Ecto neural progenitor cell (in vitro differentiated cells): Measurements from ENCODE around the gene NUP205.
"Not testable (repeated sequence)": the region's sequence is repeated elsewhere in the genome, so short reads cannot be mapped to it uniquely, and the experiment has no call there.

ENCODE experiments used
- DNase-seq: peaks from one replicate; pipeline ENCODE4 v3.0.0-alpha.2; 2018; ENCODE audit warnings: low spot score

NUP205 gene

GRCh38 chr7:135669774-135670173 is 112.1 kb downstream of the NUP205 start:
- no peak for DNase-seq

DNA sequence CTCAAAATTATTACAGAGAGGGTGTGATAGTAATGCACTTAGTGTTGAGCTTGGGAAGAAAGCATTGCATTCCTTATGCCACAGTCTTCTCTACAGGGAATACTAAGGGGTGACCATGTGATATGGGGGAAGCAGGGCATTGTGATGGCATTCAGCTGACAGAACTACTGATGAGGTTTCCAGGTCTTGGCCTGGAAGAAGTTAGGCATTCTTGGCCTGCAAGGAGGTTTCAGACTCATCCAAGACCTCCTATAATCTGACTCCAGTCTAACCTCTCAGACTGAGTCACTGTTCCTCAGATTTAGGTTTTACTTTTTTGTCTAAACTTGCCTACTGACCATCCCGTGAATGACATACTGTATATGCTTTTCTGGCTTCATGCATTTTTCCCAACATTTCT is 112.5 kb downstream of the NUP205 start:
- DNase-seq = no peak

DNA sequence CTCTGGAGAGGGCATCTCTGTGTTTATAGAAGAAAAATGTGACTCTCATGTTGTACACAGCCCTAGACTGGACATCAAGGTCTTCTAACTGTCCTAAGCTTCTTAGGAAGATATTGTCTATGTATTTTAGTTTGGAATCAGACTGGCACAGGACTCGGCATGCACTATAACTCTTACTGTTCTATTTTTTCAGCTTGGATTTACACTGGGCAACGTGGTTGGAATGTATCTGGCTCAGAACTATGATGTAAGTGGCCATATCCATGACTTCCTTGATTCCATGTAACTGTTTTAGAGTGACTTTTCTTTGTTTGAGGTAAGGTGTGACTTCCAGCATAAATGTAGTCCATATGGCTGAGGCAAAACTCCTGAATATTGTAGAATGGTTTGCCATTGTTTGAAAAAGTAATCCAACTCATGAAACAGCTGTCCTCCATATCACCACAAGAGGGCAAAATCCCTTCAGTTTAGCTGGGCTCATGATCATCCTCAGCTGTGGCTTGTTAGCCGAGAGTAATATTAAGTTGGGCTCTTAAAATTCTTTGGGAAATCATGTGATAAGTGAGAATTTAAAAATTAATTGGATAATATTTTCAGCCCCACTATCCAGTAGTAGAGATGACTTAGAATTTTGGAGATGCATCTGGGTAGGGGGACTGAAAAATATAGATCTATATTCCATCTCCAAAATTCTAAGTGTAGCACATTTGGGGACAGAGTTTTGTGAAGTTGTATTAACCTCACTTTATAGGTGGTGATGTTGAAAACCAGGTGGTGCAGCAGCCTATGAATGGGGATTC is 115.0 kb downstream of the NUP205 start:
- DNase-seq = no peak

DNA sequence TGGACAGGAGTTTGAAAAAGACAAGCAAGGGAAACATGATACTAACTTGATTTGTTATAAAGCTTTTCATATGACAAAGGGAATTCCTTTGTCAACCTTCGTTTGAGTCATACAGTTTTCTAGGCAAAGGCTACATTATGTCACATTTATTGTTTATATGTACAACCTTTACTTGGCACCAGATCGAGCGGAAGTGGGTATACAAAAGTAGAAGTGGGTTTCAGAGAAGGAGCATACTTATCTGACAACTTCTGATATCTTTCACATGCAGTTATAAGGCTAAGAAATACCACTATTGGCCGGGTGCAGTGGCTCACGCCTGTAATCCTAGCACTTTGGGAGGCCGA is 115.6 kb downstream of the NUP205 start:
- DNase-seq = no peak

DNA sequence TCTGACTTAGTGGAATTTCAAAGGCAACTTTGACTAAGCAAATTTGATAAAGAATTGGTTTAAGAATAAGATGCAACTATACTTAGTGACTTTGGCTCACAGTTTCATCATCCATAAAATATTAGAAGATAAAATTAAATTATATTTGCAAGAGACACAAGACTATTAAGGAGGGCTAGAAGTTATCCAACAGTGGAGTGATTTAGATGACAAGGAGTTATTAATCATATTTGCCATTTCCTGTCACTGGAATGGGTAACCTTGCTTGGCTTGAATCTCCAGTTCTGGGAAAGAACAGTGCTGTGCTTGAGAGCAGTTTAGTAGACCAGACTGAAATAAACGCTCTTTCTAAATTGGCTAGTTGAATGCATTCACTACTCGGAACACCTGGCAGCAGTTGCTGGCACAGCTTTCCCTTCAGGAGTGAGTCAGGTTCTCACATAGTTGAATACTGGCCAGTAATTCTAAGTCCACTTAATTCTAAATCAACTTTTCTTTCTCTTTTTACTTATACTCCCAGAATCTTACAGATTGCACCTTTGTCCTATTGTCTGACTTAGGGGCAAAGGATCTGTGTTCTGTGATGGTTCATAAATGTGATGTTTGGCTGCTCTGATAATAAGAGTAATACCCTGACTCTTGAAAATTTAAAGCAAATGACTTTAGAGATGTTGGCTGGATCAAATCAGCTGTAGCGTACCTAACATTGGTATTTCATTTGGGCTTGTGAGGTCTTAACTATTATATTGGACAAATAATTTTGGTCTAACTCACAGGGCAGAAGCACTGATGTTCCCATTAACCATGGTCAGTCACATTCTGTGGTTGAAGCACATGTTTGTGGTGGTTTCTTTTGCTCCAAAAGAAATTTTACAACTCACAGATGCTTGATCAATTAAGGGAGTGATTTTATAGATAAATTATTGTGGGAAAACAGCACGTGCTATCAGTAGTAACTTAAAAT is 121.2 kb downstream of the NUP205 start:
- DNase-seq = no peak

GRCh38 chr7:135681762-135682161 is 124.0 kb downstream of the NUP205 start:
- DNase-seq = no peak

DNA sequence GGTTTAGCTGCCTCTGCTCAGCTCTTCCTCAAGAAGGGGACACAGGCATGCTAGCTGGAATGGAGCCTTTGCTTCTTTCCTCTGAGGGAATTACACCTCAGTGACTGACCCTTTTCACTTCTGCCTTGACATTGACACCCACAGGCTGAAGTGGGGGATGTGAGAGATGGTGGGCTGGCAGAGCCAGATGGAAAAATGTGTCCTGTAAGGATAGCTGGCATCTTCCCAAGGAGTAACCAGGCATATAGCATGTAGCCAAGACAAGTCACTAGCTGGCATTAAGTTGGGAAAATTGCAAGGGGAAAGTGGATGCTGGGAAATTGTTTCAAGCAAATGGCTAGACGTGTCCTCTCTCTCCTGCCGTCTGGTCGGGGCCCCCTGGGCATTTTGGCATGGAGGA is 124.5 kb downstream of the NUP205 start:
- no peak for DNase-seq

GRCh38 chr7:135683609-135684008 is 125.9 kb downstream of the NUP205 start:
- no peak for DNase-seq

DNA sequence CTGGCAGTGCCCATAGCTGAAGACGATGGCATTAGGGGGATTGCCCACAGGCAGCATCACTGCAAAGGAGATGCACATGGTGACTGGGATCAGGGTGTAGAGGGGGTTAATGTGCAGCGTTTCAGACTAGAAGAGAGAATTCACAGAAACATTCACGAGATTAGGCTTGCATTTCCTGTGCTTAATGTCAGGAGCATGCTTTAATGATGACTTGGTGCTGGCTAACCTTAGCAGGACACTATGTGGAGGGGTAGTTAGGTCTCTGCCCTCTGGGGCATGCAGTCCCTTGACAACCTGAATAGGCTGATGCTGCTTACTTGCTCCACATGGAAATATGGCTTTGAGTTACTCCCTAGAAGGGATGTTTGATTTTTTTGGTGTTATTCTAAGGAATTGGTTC is 126.4 kb downstream of the NUP205 start:
- DNase-seq = no peak

GRCh38 chr7:135684699-135685098 is 127.0 kb downstream of the NUP205 start:
- DNase-seq = no peak

DNA sequence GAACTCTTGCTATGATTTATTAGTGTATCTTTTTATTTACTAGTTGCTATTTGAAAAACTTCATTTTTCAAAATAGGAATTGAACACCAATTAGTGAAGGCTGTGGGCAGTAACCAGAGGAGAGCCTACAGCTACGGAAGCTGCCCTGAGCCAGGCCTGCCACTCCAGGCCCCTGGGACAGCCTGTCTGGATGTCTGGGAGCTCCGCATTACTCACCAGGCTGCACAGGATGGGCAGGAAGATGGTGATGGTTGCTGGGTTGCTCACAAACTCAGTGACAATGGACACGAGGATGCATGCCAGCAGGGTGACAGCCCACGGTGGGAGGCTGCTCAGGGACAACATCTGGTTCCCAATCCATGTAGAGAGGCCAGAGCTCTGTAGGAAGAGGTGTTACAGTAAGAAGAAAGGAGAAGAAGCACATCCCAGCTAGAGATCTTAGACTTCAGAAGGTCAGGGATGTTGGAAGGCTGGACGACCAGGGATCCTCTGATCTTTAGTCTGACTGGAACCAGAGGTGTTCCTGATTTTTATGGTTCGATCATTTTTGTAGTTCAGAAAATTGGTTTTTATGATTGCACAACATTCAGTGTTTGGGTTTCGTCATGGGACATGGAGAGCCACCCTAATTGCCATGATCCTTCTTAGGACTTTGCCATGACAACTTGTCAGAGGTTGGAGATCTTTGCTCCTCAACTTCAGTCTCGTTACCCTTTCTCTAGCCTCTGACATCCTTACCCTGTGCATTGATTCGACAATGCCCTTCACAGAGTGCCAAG is 127.8 kb downstream of the NUP205 start:
- DNase-seq = no peak

DNA sequence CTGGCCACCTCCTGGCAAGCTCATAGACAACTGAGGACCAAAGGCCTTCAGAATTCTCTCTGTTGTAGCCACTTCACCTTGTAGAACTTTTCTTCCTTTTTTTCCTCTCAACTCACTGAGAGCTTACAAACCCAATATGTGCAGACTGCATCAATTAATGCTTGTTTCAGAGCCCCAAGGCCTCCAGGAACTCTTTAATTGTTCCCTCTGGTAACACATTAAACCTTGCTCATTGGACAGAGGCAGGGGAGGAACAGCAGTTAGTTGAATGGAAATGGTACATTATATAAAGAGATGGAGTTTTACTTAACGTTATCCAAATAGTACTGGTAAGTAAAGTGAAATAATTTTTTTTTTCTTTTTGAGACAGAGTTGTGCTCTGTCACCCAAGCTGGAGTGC is 129.7 kb downstream of the NUP205 start:
- no peak for DNase-seq

GRCh38 chr7:135690566-135690965 is 132.8 kb downstream of the NUP205 start:
- no peak for DNase-seq

GRCh38 chr7:135692055-135692454 is 134.3 kb downstream of the NUP205 start:
- no peak for DNase-seq

DNA sequence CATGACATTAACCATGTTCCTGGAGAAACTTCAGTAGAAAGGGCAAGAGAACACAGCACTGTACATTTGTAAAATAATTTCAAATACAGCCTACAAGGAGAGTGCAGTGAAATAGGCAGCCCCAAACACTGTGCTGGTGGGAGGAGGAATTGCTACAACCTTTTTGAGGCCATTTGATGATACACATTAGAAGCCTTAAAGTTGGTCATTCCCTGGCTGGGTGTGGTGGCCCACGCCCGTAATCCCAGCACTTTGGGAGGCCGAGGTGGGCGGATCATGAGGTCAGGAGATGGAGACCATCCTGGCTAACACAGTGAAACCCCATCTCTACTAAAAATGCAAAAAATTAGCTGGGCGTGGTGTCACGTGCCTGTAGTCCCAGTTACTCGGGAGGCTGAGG is 134.9 kb downstream of the NUP205 start:
- not testable (repeated sequence) for DNase-seq

GRCh38 chr7:135693558-135693957 is 135.8 kb downstream of the NUP205 start:
- DNase-seq = no peak

DNA sequence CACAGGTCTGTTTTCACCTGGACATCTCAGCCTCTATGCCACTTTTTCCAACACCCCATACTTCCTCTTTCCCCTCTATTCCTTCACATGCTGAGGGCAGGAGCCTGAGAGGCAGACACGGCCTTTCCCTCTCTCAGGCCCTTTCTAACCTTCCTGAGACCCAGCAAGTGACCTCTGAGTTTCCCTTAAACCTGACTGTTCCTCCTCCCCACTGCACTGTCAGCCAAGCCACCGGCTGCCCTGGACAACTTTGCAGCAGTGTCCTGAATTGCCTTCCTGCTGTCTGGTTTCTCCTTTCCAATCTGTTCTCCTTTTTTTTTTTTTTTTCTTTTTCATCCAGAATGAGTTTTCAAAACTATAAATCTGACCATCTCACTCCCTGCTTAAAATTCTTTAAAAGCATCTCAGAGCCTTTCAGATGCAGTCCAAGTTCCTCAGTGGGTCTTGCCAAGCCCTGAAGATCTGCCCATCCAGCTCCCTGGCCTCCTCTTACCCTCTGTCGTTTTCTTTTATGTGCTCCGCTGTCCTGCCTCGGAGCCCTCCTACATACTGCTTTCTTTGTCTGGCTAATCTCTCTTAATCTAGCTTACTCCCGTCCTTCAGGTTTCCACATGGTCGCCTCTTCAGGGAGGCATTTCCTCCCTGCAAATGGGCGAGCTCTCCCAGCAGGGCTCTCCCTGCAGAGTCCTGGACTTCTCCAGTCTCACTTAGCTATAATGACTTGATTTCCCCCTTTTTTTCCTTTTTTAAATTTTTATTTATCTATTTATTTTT is 139.7 kb downstream of the NUP205 start:
- no peak for DNase-seq
